ENCODE data around the gene GNB4.

DNA sequence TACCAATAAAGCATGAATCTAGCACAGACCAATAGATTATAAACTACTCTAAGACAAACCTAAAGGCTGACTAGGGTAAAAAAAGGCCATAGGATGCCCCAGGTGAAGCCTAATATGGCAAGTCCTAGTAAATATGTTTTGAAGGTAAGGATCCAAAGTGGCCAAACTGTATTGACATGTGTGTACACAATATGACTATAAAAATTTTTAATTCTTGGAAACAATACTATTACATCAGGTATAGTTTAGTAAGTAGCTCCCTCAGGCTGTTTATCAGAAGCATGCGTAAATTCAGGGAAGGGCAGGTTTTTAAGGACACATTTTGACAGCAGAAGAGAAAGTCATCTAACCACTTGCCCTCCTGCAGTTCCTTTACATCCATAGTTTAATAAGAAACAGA lies 18.8 kb downstream of the GNB4 start:
- TF ChIP-seq EZH2 (IDR thresholded peaks at IDR 0.05; ENCODE audit: borderline replicate concordance, low read depth, low read length, severe bottlenecking) = no peak
- no peak for TF ChIP-seq POLR2A (IDR thresholded peaks at IDR 0.05; ENCODE audit: low read depth, low read length)
- TF ChIP-seq, protein P1, sequence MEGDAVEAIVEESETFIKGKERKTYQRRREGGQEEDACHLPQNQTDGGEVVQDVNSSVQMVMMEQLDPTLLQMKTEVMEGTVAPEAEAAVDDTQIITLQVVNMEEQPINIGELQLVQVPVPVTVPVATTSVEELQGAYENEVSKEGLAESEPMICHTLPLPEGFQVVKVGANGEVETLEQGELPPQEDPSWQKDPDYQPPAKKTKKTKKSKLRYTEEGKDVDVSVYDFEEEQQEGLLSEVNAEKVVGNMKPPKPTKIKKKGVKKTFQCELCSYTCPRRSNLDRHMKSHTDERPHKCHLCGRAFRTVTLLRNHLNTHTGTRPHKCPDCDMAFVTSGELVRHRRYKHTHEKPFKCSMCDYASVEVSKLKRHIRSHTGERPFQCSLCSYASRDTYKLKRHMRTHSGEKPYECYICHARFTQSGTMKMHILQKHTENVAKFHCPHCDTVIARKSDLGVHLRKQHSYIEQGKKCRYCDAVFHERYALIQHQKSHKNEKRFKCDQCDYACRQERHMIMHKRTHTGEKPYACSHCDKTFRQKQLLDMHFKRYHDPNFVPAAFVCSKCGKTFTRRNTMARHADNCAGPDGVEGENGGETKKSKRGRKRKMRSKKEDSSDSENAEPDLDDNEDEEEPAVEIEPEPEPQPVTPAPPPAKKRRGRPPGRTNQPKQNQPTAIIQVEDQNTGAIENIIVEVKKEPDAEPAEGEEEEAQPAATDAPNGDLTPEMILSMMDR (IDR thresholded peaks at IDR 0.05; ENCODE audit: extremely low read depth in 1 of 2, insufficient read depth in 1 of 2, low read depth in 1 of 2, low read length in 2 of 2) = no peak
- no peak for TF ChIP-seq GATA2 (IDR thresholded peaks at IDR 0.05; ENCODE audit: insufficient read depth, insufficient read length, low read depth, low read length)
- no peak for TF ChIP-seq POLR2AphosphoS5 (IDR thresholded peaks at IDR 0.05; ENCODE audit: insufficient read depth, low read depth, low read length)

Measured in endothelial cell of umbilical vein (primary cell).